LNCAP (cell line): Measurements from ENCODE around the gene SERPINB1.

Source experiments
- CTCF ChIP-seq: fragments of 450-650 bp; IDR thresholded peaks from 2 replicates; pipeline ENCODE4 v1.5.1; 2017; ENCODE audit warnings: mild to moderate bottlenecking

SERPINB1 gene

DNA sequence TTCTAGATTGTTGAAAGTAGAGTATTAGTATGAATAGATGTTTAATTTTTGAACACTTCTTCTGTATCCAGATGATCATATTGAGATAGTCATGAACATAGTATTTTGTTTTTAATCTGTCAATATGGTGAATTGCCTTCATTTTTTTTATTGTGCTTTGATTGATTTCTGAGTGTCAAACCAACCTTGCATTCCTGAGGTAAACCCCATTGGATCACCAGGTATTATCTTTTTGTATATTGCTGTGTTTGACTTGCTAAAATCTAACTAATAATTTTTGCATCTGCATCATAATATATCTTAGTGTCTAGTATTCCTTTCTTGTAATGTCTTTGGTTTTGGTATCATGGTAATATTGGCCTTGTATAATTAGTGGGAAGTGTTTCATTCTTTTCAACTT is 25.5 kb downstream of the SERPINB1 start:
- no peak for TF ChIP-seq CTCF

DNA sequence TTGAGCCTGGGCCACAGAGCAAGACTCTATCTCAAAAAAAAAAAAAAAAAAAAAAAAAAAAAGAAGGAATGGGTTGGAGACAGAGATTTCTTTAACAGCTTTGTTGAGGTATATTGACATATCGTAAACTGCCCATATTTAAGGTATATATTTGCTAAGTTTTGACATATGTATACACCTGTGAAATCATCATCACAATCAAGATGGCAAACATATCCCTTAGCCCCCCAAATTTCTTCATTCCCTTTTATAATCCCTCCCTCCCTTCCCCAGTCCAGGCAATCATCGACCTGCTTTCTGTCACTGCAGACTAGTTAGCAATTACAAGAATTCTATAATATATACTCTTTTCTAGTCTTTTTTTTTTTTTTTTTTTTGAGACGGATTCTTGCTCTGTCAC is 29.0 kb downstream of the SERPINB1 start:
- no peak for TF ChIP-seq CTCF

DNA sequence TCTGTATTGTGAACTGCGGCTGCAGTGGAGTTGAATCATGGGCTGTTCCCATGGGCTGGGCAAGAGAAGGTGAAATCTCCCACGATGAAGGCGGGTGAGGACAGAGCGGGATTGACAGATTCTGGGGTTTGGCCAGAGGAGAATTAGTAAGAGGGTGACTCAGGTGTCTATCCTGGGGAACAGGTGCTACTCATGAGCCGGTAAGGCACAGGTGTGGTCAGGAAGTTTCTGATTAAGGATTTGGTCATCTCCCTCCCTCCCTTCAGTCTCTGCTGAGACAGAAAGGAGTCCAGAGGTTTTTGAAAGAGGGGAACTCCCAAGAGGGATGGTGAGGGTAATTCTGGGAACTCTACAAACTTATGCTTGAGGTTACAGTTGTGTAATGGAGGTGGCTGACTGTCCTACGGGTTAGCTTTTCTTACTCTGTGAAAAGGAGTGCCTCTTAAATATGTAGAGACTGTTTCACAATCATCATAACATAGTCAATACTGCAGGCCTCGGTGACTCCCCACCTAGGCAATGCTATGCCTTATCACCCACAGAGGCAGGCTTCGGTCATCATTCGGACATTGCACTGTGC is 31.5 kb downstream of the SERPINB1 start:
- no peak for TF ChIP-seq CTCF

DNA sequence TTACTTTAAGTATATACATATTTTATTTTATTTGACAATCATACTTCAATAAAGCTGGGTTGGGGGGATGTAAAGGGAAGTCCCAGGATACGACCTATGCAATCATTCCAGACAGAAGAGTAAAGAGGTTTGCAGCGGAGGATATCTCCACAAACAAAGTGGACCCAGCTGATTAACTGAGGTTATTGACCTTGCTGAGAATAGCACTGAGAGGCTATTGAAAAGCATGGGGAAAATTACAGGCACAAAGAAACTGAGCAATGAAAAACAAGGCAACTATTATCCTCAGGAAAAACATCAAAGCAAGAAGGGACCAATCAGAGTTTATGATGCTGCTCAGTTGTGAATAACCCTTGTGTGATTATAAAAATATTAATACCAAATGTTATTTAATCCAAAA is 32.6 kb downstream of the SERPINB1 start:
- no peak for TF ChIP-seq CTCF

DNA sequence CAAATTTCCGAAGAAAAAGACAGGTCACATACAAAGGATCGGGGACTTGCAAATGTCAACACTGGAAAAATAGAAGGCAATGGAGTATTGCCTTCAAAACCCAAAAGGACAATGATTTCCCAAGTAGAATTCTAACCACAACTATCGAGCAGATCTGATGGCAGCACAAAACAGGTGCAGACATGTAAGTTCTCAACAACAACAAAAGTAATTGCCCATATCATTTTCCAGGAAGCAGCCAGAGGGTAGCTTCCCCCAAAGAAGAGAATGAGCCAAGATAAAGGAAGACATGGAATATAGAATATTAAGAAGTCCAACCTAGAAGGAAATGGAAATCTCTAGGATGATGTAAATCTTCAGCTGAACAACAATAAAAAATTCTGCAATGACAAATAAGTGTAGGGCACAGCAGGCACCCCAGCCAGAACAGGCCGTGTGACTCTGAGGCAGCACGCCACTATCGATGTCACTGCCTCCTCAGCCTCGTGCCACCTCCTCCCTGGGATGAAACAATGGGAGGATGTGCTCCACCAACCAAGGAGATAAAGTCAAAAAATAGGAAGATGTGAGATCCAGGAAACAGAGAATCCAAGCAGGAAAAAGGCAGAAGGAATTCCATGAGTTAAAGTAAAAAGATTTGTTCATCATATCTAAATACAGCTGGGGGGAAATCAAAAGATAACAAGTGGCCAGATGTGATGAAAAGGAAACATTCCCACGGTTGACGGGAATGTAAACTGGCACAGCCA is 34.1 kb downstream of the SERPINB1 start:
- no peak for TF ChIP-seq CTCF

- TF ChIP-seq CTCF: no peak
Measured at GRCh38 chr6:2806644-2807043, 35.0 kb downstream of the SERPINB1 start.

GRCh38 chr6:2805031-2805430 is 36.6 kb downstream of the SERPINB1 start:
- TF ChIP-seq CTCF: no peak
